ENCODE data around the gene PJA1.

The PJA1 gene

GRCh38 chrX:69163936-69164741, 1.1 kb downstream of the PJA1 start:
- peak; percentile 30 for DNase-seq

DNA sequence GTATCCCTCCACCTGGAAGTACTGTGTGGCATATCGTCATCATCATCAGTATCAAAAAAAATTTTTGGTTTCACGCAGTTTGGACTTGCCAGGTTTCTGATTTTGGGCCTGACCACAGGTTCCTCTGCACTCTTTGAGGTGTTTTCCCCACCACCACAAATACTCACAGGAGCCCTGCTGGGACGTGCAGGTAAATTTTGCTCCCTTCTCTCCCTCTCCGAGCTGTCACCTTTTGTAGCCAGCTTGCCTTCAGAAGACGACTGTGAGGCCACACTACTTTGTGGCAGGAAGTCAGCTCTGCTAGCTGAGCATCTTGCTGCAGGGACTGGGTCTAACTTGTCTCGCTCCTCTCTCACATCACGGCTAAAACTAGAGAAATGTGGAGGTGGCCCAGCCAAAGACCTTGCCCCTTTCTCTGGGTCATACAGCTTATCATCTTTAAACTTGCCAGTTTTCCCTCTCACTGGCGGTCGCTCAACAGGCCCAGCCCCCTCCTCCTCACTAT, 2.8 kb downstream of the PJA1 start:
- no peak for DNase-seq

DNA sequence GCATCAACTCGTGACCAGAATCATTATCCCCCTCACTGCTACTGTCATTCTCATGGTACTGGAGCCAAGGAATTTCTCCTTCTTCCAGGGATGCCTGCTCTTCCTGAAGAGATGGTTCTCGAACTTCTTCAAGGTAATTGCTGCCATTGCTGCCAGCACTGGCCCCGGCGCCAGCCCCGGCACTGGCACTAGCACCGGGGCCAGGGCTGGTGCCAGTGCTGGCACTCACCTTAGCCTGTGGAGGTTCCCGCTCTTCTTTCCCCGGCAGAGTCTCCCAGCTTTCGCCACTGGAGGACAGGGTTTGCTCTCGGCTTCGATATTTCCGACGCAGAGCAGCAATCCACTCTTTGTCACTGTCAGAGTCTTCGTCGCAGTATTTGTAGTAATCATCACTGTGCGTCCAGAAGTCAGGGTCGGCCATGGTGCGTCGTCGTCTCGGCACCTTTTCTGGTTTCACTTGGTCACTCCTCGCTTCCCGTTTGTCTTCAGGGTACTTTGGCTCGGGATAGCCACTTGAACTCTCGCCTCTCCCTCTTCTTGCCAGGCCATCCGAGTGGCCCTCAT, 3.4 kb downstream of the PJA1 start:
- no peak for DNase-seq

DNA sequence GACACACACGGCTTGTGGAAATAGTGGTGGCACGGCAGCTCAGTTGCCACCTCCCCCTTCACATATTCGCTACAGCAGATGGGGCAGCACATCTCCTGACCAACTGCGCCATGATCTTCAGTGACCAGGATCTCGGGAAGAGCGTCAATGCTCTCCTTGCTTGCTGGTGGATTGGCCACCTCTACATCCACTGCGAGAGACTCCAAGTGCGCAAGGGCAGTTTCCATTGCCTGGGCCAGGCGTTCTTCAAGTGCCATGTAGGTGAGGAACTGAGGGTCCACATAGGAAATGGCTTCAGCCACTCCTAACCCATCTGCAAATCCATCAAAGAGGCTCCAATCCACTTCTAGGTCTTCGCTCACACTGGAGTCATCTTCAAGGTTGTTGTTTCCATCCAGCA, 3.9 kb downstream of the PJA1 start:
- no peak for DNase-seq

DNA sequence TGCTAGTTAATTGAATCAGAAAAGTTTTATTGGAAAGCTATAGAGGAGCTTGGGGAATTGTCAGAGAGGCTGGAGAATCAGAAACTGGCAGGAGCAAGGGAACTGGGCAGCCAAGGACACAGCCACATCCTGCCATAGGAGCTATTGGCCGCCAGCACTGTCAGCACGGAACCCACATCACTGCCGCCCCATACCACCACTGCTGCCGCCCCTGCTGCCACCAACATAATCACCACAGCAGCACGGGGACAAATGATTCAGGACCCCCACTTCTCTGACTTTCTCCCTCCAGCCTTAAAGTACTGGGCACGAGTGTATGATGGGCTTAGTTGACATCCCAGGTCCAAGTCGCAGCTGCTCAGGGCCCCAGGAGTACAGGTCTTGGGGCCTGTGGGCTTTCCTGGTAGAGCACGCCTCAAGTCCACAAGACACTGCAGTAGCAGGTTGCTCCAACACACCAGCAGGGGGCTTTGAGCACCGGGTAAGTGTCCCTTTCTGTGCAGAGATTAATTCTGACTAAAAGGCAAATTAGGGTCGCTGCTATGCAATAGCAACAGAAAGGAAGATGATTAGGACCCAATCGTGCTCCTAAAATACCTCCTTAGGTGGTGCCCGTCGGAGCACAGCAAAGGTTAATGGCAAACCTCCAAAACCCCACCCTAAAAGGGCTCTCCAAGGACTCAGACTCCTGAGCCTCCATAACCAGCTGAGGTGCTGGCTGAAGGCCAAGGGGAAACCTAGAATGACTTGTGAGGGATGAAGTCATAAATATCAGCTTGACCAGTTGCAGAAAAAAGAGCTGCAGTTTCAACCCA, 6.9 kb downstream of the PJA1 start:
- peak; percentile 11 for DNase-seq

- no peak for DNase-seq
Observed at GRCh38 chrX:69156638-69157037, 8.6 kb downstream of the PJA1 start.

GRCh38 chrX:69155786-69156520, 9.3 kb downstream of the PJA1 start:
- DNase-seq = no peak

GRCh38 chrX:69154051-69154450, 11.2 kb downstream of the PJA1 start:
- no peak for DNase-seq

DNA sequence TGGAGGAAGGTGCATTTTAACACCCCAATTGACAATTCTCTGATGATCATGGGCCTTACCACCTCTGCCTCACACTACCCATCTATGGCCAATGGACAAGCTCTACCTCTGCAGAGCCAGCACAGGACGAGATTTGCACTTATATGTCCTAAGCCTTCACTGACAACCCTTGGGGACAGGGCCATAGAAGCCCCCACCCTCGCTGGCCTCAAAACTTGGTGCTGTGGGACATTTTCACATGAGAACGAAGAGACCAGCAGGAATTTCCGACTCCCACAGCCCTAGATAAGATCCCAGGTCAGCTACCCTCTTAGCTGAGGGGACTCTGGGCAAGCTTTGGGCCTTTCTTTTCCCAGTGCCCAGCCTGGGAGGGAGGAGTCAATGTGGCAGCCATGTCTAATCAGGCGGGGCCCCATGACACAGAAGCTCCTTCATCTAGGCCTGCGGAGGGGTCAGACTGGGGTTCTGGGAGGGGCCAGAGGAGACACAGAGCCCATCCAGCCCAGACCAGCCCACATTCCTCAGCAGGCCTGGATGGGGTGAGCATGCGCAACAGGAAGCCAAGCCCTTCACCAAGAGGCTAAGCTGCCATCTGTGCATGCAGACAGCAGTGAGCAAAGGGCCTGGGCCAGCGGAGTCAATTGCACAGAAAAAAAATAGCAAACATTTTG, 12.1 kb downstream of the PJA1 start:
- DNase-seq = no peak

DNA sequence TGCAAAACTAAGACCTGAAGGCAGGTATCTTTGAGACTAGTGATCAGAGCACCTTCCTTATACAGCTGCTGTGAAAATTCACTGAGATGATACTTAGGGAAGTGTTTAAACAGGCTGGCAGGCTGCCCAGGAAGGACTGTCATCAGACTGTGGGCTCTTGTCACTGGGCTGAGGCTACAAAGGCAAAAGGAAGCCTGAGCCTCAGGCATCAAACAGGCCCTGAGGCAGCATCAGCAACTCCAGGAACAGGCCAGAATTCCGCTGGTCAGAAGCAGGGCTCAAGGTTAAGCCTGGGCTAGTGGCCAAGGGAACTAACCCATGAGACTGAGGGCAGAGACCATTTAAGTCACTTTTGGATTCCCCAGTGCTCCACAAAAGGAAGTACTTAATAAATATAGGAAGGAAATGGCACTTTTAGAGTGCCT, 12.8 kb downstream of the PJA1 start:
- no peak for DNase-seq

DNA sequence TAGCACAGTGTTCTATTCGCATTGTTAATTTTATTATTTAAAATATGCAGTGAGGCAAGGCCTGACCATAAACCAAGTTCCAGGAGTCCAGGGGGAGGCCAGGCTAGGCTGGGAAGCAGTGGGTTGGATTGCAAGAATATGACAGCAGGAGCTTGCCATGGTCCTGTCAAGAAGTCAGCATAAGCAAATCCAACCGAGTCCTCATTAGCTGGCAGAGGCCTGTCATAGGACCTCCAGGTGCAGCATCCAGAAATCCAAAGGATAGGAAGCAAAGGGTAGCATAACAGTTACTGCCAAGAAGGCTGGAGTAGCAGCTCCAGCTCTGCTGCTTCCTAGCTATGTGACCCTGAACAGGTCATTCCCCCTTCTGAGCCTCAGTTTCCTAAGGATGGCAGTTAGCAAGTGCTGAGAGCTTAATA, 13.4 kb downstream of the PJA1 start:
- no peak for DNase-seq

- no peak for DNase-seq
Observed at GRCh38 chrX:69150281-69150960, 14.8 kb downstream of the PJA1 start.

DNA sequence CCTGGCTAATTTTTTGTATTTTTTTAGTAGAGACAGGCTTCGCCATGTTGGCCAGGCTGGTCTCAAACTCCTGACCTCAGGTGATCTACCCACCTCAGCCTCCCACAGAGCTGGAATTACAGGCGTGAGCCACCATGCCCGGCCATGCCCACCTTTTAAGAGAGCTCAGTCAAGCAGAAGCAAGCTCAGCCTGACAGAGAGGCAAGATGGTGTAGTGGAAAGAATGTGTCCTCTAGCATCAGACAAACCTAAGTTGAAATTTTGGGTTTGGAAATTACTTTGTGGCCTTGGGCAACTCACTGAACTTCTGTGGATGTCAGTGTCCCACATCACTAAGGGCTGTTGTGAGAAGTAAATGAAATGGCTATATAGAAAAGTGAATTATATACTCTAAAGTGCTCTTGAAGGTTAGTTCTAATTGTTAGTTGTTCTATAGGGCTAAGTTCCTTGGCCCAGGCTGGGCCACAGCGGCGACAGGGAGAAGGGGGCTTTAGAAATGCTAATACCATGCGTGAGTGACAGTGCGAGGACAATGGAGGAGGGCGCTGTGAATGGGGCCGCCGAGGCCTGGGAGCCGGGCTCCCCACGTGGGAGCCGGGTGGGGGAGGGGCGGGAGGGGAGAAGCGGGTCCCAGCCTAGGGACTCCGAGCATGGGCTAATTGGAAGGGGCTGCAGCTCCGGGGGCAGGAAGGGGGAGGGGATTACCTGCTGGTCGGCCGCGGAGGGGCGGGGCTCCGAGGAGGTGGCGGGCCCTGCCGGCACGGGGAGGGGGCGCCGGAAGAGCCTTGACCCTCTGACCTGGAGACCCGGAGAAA, 15.6 kb downstream of the PJA1 start:
- DNase-seq = no peak

DNA sequence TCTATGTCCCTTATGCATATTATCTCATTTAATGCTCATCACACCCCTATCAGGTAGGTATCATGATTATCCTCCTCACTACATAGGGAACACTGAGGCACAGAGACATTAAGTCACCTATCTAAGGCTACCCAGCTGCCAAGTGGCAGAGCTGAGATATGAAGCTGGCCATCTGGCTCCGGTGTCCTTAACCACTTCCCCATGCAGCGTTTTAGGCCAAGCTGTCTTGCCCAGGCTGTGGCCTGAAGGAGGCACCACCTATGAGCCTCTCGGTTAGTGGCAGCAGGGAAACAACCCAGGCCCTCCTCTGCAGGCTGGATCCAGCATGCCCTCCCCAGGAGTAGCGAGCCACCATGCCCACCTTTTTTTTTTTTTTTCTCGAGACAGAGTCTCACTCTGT, 16.3 kb downstream of the PJA1 start:
- no peak for DNase-seq

GRCh38 chrX:69146739-69147138, 18.5 kb downstream of the PJA1 start:
- DNase-seq = no peak

DNA sequence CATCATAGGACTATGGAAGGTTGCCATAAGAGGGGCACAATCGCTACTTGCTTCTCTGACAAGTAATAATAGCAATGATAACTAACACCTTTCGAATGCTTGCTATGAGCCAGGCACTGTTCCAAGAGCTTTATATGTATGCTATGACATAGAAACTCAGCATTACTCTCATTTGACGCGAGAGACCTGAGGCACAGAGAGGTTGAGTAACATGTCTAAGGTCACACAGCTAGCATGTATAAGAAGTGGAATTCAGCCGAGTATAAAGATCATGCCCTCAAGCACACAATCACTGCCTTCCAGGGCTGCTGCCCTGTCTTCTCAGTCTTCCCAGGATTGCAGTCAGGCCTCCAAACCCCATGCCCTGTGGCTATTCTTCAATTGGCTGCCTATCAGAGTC, 19.5 kb downstream of the PJA1 start:
- DNase-seq = no peak

DNA sequence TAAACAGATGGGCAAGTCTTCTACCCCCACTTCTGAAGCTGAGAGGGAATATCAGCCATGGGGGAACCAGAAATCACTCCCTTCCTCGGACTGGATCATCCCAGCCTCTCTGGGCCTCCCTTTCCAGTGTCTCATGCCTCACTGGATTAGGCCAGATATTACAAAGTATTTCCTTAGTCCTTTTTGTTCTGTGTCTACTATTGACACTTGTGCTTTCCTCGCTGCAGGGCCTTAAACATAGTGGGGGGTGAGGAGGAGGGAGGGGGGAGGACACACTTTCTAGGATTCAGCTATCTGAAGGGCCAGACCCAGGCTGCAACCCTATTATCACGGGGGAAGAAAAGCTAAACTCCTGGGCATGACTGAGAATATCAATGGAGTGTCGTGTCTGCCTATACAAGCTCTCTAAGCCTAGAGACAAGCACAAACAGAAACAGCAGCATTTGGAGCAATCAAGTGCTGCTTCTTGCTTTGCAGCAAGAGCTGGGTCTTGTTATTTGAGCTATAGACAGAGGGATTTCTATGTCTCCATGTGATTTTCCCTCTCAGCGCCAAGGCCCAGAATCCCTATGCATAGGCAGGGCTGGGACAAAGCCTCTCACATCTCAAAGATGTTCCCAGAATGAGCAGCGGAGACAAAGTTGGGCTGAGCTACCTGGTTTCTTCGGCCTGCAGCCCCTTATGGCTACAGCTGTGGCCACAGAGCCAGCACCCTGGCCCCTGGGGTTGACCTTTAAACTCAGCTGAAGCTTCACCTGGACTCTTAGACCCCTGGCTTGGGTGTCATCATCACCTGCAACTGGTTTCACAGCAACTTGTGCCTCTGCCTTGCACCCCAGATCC, 20.2 kb downstream of the PJA1 start:
- DNase-seq = no peak

GRCh38 chrX:69143530-69143929, 21.7 kb downstream of the PJA1 start:
- no peak for DNase-seq

- DNase-seq = no peak
Observed at GRCh38 chrX:69142788-69143469, 22.3 kb downstream of the PJA1 start.

All from stimulated activated CD4-positive, alpha-beta T cell treated with anti-CD3 and anti-CD28 coated beads, Interleukin-12 subunit alpha, Interleukin-12 subunit beta, amount 100 ng/mL, for 4 hours (primary cell).